A549 (cell line): ENCODE results near the gene ABI3BP. TPM values are rescaled to one million over a fixed set of nuclear protein-coding genes. Genes with fewer than 3 reads are reported as not detected.

Experiments
- ATAC-seq, 2 experiments: fragments of 200-7000 bp in 1 of 2; fragments of >200 bp in 1 of 2; cut with Nextera tagmentation in 1 of 2; cut with Tn5 transposase in 1 of 2; 3 replicates each; pipeline versions ENCODE4 v1.8.0 to v1.9.1; 2018 to 2020; ENCODE audit warnings: mild to moderate bottlenecking in 1 of 2, moderate library complexity in 1 of 2
- CTCF ChIA-PET: fragments of 300-600 bp; sonication (Branson Sonifier 250); formaldehyde crosslinking; extraction: SDS; loops from one replicate; lab custom pipeline; 2021; ENCODE audit warnings: antibody characterized with exemption, inconsistent platforms; lab: Yijun Ruan, JAX
- POLR2A ChIA-PET: fragments of 350-600 bp; formaldehyde crosslinking; extraction: SDS; loops from one replicate; lab custom pipeline; 2021; ENCODE audit warnings: antibody characterized with exemption, inconsistent platforms; lab: Yijun Ruan, JAX
- DNase-seq, 2 experiments: peaks; one replicate each; pipeline versions ENCODE4 v3.0.0 to v3.0.0-alpha.2; 2011 to 2016; ENCODE audit warnings: low read depth in 1 of 2, low spot score in 1 of 2
- FAIRE-seq: peaks from 2 replicates; lab custom pipeline; 2011; peaks lifted over from hg19 to GRCh38; lab: Jason Lieb, UNC
- H3K27ac ChIP-seq, 2 experiments: fragments of >200 bp; sonication (Bioruptor Twin); formaldehyde crosslinking; 3 replicates each; pipeline ENCODE4 v1.5.1; 2016 to 2017
- H3K4me1 ChIP-seq: fragments of >200 bp; sonication (Bioruptor Twin); formaldehyde crosslinking; 3 replicates; pipeline ENCODE4 v1.6.1; 2016
- H3K4me2 ChIP-seq: fragments of >200 bp; sonication (Bioruptor Twin); formaldehyde crosslinking; 3 replicates; pipeline ENCODE4 v1.6.1; 2016
- H3K4me3 ChIP-seq: fragments of >200 bp; sonication (Bioruptor Twin); formaldehyde crosslinking; 3 replicates; pipeline ENCODE4 v1.5.1; 2016
- H3K9me3 ChIP-seq: fragments of >200 bp; sonication (Bioruptor Twin); formaldehyde crosslinking; 3 replicates; pipeline ENCODE4 v1.6.1; 2016
- CHD2 ChIP-seq: fragments of 150-350 bp; IDR thresholded peaks from 2 replicates; pipeline ENCODE4 v1.6.1; 2014; ENCODE audit warnings: low read length; ENCODE audit not compliant: partially characterized antibody
- EHF ChIP-seq: fragments of 250-450 bp; sonication (Bioruptor Pico); IDR thresholded peaks from 2 replicates; pipeline ENCODE4 v1.5.0; 2020; ENCODE audit warnings: mild to moderate bottlenecking
- EP300 ChIP-seq, 2 experiments: fragments of >200 bp; sonication (Bioruptor Twin); formaldehyde crosslinking; IDR thresholded peaks; 2 replicates in 1 of 2; 3 replicates in 1 of 2; pipeline ENCODE4 v1.6.1; 2016 to 2017
- ESRRA ChIP-seq: fragments of 150-350 bp; IDR thresholded peaks from 2 replicates; pipeline ENCODE4 v1.6.1; 2014; ENCODE audit warnings: mild to moderate bottlenecking, low read length, borderline replicate concordance
- FOSB ChIP-seq: fragments of 250-450 bp; sonication (Bioruptor Pico); IDR thresholded peaks from 2 replicates; pipeline ENCODE4 v1.5.0; 2020; ENCODE audit warnings: mild to moderate bottlenecking, moderate library complexity
- FOXS1 ChIP-seq: fragments of 250-450 bp; sonication (Bioruptor Pico); IDR thresholded peaks from 2 replicates; pipeline ENCODE4 v1.5.0; 2020; ENCODE audit warnings: mild to moderate bottlenecking, moderate library complexity
- GATA3 ChIP-seq: IDR thresholded peaks from 2 replicates; pipeline ENCODE4 v1.6.1; 2012; ENCODE audit warnings: borderline replicate concordance
- HEYL ChIP-seq: fragments of 250-450 bp; sonication (Bioruptor Pico); IDR thresholded peaks from 2 replicates; pipeline ENCODE4 v1.8.0; 2021; ENCODE audit warnings: mild to moderate bottlenecking, moderate library complexity
- HOXA7 ChIP-seq: fragments of 250-450 bp; sonication (Bioruptor Pico); IDR thresholded peaks from 2 replicates; pipeline ENCODE4 v1.5.0; 2020; ENCODE audit warnings: mild to moderate bottlenecking, moderate library complexity
- HOXB13 ChIP-seq: fragments of 250-450 bp; sonication (Bioruptor Pico); IDR thresholded peaks from 2 replicates; pipeline ENCODE4 v1.5.0; 2020; ENCODE audit warnings: low read depth, mild to moderate bottlenecking, moderate library complexity
- JUN ChIP-seq, 2 experiments: fragments of >200 bp; sonication (Bioruptor Twin); formaldehyde crosslinking; IDR thresholded peaks; 2 replicates in 1 of 2; 3 replicates in 1 of 2; pipeline ENCODE4 v1.6.1; 2016 to 2017
- JUNB ChIP-seq: fragments of >200 bp; sonication (Bioruptor Twin); formaldehyde crosslinking; IDR thresholded peaks from 2 replicates; pipeline ENCODE4 v1.6.1; 2016
- MAFK ChIP-seq: fragments of 450-650 bp; IDR thresholded peaks from 2 replicates; pipeline ENCODE4 v1.6.1; 2014; ENCODE audit not compliant: partially characterized antibody
- RAD21 ChIP-seq, 2 experiments: fragments of >200 bp in 1 of 2; sonication (Bioruptor Twin) in 1 of 2; formaldehyde crosslinking in 1 of 2; IDR thresholded peaks in 1 of 2; conservative IDR thresholded peaks in 1 of 2; 2 replicates in 1 of 2; 3 replicates in 1 of 2; pipeline ENCODE4 v1.6.1; 2012 to 2018; ENCODE audit warnings: inconsistent platforms in 1 of 2
- RARB ChIP-seq: fragments of 250-450 bp; sonication (Bioruptor Pico); IDR thresholded peaks from 2 replicates; pipeline ENCODE4 v1.8.0; 2021; ENCODE audit warnings: mild to moderate bottlenecking, moderate library complexity
- RFX5 ChIP-seq: fragments of 450-650 bp; IDR thresholded peaks from 2 replicates; pipeline ENCODE4 v1.7.1; 2014; ENCODE audit warnings: antibody characterized with exemption, mild to moderate bottlenecking, moderate library complexity
- TP53 ChIP-seq: fragments of 250-450 bp; sonication (Bioruptor Pico); IDR thresholded peaks from 2 replicates; pipeline ENCODE4 v1.5.0; 2021; ENCODE audit warnings: mild to moderate bottlenecking, moderate library complexity
- ZSCAN20 ChIP-seq: fragments of 250-450 bp; sonication (Bioruptor Pico); IDR thresholded peaks from 2 replicates; pipeline ENCODE4 v1.8.0; 2022; ENCODE audit warnings: mild to moderate bottlenecking, moderate library complexity
- WGBS: methylation state at CpG from one replicate; pipeline ENCODE4 v1.1.6; 2017; ENCODE audit errors: missing lambda C conversion rate; 5-methylcytosine and 5-hydroxymethylcytosine counted together
- polyA plus RNA-seq, 4 experiments: library from polyadenylated mRNA; depleted of rRNA in 3 of 4; stranded (reverse); fragments of >200 nt; fragmentation: RNase III in 1 of 4; extraction: RNeasy Plus Mini Kit Qiagen cat#74134 plus additional on column Dnase treatment in 1 of 4; gene quantifications; 2 replicates in 3 of 4; 3 replicates in 1 of 4; pipeline ENCODE4 v1.2.3, GENCODE V29; 2011 to 2017
- TF ChIP-seq, protein P1 (sequence below): fragments of 200-600 bp; sonication (generic); IDR thresholded peaks from 2 replicates; pipeline ENCODE4 v1.6.1; 2016; ENCODE audit warnings: antibody characterized with exemption, mild to moderate bottlenecking, moderate library complexity
- TF ChIP-seq, protein P2 (sequence below): IDR thresholded peaks from 2 replicates; pipeline ENCODE4 v1.6.1; 2012

The ABI3BP gene
- polyA plus RNA-seq, 2 of the 4 experiments (the other 2 are of a cell fraction): 1.3 to 1.8 TPM

DNA sequence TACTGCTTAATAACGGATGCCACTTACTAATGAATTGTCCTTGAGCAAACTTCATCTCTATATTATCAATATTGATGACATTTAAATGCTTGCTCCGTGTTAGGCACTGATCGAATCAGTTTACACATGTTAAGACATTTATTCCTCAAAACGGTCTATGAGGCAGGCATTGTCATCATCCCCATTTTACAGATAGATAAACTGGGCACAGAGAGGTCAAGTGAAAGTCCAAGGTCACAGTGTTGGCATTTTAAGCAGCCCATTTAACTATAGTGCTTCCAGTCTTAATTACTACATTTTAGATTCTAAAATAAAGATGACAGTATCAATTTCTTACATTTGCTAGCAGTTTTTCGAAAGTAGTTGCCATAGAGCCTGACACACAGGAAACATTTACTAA, 966 bp upstream of the ABI3BP start:
- no peak overlapping the region for H3K4me2 ChIP-seq
- no peaks in the 10 kb centered on the region for H3K9me3 ChIP-seq
- 69% methylated on average over 5 of the region's 5 CpGs for WGBS
- CTCF ChIA-PET: interaction anchor here (1.0 to 1.4 kb wide), 2 partner anchors 76 to 202 kb away, joined by 3 read pairs; no protein-coding TSS in a partner anchor
- DNase-seq (no peak), ATAC-seq (no peak), FAIRE-seq (no peak)
- no peak for TF ChIP-seq HOXB13
- TF ChIP-seq FOXS1 (CRISPR knock-in tag): no peak
- no peak for TF ChIP-seq TP53
- TF ChIP-seq, protein P1, sequence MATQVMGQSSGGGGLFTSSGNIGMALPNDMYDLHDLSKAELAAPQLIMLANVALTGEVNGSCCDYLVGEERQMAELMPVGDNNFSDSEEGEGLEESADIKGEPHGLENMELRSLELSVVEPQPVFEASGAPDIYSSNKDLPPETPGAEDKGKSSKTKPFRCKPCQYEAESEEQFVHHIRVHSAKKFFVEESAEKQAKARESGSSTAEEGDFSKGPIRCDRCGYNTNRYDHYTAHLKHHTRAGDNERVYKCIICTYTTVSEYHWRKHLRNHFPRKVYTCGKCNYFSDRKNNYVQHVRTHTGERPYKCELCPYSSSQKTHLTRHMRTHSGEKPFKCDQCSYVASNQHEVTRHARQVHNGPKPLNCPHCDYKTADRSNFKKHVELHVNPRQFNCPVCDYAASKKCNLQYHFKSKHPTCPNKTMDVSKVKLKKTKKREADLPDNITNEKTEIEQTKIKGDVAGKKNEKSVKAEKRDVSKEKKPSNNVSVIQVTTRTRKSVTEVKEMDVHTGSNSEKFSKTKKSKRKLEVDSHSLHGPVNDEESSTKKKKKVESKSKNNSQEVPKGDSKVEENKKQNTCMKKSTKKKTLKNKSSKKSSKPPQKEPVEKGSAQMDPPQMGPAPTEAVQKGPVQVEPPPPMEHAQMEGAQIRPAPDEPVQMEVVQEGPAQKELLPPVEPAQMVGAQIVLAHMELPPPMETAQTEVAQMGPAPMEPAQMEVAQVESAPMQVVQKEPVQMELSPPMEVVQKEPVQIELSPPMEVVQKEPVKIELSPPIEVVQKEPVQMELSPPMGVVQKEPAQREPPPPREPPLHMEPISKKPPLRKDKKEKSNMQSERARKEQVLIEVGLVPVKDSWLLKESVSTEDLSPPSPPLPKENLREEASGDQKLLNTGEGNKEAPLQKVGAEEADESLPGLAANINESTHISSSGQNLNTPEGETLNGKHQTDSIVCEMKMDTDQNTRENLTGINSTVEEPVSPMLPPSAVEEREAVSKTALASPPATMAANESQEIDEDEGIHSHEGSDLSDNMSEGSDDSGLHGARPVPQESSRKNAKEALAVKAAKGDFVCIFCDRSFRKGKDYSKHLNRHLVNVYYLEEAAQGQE: no peak
- no peak for TF ChIP-seq RARB
- no peak for TF ChIP-seq HEYL
- TF ChIP-seq JUN (IDR thresholded peaks at IDR 0.05): no peak
- TF ChIP-seq RAD21 (conservative IDR thresholded peaks at IDR 0.05 in 1 of 2, IDR thresholded peaks at IDR 0.05 in 1 of 2): no peak
- TF ChIP-seq FOSB (CRISPR knock-in tag): no peak
- TF ChIP-seq HOXA7 (CRISPR knock-in tag): no peak
- no peak for TF ChIP-seq EP300 (IDR thresholded peaks at IDR 0.05)
- TF ChIP-seq ZSCAN20 (CRISPR knock-in tag): no peak
- TF ChIP-seq EHF (CRISPR knock-in tag): no peak
- TF ChIP-seq GATA3: no peak
- TF ChIP-seq ESRRA: no peak
- TF ChIP-seq JUNB: no peak
- TF ChIP-seq, protein P2, sequence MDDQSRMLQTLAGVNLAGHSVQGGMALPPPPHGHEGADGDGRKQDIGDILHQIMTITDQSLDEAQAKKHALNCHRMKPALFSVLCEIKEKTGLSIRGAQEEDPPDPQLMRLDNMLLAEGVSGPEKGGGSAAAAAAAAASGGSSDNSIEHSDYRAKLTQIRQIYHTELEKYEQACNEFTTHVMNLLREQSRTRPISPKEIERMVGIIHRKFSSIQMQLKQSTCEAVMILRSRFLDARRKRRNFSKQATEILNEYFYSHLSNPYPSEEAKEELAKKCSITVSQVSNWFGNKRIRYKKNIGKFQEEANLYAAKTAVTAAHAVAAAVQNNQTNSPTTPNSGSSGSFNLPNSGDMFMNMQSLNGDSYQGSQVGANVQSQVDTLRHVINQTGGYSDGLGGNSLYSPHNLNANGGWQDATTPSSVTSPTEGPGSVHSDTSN: no peak
- TF ChIP-seq RFX5: no peak
- H3K4me3 ChIP-seq: no peak overlapping the region
- no peak overlapping the region for H3K27ac ChIP-seq
- peaks cover 20% of the 10 kb centered on the region for H3K4me1 ChIP-seq
- POLR2A ChIA-PET: interaction anchor here (1.0 kb wide), 1 partner anchor 16 kb away, joined by 3 read pairs; no protein-coding TSS in a partner anchor

DNA sequence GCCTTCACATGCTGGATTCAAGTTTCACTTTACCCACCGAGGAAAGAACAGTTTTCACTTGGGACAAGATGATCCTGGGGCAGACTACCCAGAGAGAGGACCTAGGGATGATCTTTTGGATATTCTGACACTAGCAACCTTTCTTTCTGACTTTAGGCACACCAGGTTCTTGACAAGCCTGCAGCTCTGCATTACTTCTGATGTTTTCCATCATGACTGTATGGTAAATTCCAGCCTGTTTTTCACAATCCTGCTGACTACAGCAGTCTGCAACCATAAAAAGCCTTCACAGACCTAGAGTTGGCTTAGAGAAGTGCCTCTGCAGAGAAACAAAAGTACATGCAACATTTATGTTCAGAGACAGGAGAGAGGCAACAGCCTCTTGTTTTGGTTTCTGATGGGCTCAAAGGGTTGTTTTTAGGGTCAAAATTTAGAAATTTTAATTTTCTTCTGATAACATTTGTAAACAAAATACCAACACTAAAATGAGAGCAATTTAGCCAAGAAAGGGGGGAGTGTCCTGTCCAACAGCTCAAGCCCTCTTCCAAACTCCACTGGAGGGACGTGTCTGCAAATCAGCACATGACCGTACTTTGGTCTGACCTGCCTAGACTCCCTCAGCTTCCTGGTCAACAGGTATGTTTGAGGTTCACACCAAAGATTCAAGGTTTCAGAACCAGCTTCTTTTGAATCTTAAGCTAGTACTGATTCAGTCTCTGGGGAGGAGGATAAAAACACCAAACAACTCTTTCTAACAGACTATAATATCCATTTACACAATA, 799 bp downstream of the ABI3BP start:
- H3K4me1 ChIP-seq: peaks cover 20% of the 10 kb centered on the region
- peak in 1 of 2 experiments; percentile 16 for DNase-seq
- FAIRE-seq: no peak
- CTCF ChIA-PET: no interaction called here
- no peaks in the 10 kb centered on the region for H3K9me3 ChIP-seq
- TF ChIP-seq MAFK (peak; percentile 82), JUN (IDR thresholded peaks at IDR 0.05) (no peak), CHD2 (no peak)
- H3K4me2 ChIP-seq: peak overlapping the region; percentile 92
- peak; percentile 60 to 81; a peak in 4 of 6 replicates for ATAC-seq
- peak overlapping the region; percentile 37; the same call in 2 of the 3 replicates for H3K4me3 ChIP-seq
- POLR2A ChIA-PET: interaction anchor here (1.0 kb wide), 1 partner anchor 44 kb away, joined by 3 read pairs; no protein-coding TSS in a partner anchor
- peak overlapping the region; percentile 49 to 67; a peak in 4 of 6 replicates for H3K27ac ChIP-seq
- 23% methylated on average over 3 of the region's 3 CpGs for WGBS
